Stimulated activated CD4-positive, alpha-beta T cell treated with anti-CD3 and anti-CD28 coated beads, Interleukin-4, amount 100 ng/mL, for 4 hours (primary cell): ENCODE measurements around the gene RHD.
"Not testable (repeated sequence)": the region's sequence is repeated elsewhere in the genome, so short reads cannot be mapped to it uniquely, and the experiment has no call there.

ENCODE experiments used
- DNase-seq, 2 experiments: peaks; one replicate each; pipeline ENCODE4 v3.0.0-alpha.2; 2020

RHD gene

DNA sequence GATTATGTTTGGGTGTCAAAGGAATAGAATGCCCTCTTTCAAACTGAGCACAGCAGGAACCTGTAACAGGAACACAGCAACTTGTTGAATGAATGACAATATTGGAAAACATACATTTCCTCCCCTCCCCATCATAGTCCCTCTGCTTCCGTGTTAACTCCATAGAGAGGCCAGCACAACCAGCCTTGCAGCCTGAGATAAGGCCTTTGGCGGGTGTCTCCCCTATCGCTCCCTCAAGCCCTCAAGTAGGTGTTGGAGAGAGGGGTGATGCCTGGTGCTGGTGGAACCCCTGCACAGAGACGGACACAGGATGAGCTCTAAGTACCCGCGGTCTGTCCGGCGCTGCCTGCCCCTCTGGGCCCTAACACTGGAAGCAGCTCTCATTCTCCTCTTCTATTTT is at the start of gene RHD:
RHD (plus strand) TSS at position 272 of the 400 bp plus-strand sequence; CDS start at position 311, 39 bp downstream.
- DNase-seq = not testable (repeated sequence)

- no peak for DNase-seq
These were observed 49.7 kb upstream of the RHD start for GRCh38 chr1:25222606-25223005.

GRCh38 chr1:25223471-25223870 is 48.8 kb upstream of the RHD start:
- DNase-seq = no peak

GRCh38 chr1:25232027-25232865 is 40.1 kb upstream of the RHD start, which contains the start of gene SYF2:
TSS of gene SYF2 (minus strand) at chr1:25232502. CDS start at chr1:25232467, 35 bp downstream.
- peak; percentile 82 to 84 for DNase-seq

- peak; percentile 31 to 38 for DNase-seq
These were observed 39.2 kb upstream of the RHD start for GRCh38 chr1:25232866-25233784.

DNA sequence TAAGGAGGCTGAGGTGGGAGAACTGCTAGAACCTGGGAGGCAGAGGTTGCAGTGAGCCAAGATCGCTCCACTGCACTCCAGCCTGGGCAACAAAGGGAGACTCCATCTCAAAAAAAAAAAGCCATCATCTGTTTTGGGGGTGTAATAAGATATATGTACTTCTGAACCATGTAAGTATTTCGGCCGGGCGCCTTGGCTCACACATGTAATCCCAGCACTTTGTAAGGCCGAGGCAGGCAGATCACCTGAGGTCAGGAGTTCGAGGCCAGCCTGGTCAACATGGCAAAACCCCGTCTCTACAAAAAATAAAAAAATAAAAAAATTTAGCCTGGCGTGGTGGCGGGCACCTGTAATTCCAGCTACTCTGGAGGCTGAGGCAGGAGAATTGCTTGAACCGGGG is 36.9 kb upstream of the RHD start:
- DNase-seq = not testable (repeated sequence)

DNA sequence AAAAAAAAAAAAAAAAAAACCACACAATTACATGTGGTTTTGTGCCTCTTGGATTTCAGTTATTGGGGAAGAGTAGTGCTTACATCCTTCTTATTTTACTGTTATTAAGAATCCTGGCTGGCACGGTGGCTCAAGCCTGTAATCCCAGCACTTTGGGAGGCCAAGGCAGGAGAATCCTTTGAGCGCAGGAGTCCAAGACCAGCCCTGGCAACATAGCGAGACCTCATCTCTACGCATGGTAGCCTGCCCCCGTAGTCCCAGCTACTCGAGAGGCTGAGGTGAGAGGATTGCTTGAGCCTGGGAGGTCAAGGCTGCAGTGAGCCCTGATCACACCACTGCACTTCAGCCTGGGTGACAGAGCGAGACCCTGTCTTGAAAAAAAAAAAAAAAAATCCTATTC is 36.0 kb upstream of the RHD start:
- not testable (repeated sequence) for DNase-seq

DNA sequence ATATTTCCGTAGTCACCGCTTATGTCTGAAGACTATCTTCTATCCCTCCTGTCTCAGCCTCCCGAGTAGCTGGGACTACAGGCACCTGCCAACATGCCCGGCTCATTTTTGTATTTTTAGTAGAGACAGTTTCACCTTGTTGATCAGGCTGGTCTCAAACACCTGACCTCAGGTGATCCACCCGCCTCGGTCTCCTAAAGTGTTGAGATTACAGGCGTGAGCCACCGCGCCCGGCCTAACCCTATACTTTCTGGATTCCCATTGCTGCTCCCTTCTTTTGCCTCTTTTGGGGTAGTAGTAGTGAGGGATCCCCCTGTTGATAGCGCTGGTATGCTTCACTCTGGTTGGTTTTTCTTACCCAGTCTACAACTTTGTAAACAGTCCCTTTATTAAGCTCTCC is 34.3 kb upstream of the RHD start:
- DNase-seq = no peak

- DNase-seq = peak; percentile 77 to 83
These were observed 32.4 kb upstream of the RHD start for GRCh38 chr1:25239681-25240541.

DNA sequence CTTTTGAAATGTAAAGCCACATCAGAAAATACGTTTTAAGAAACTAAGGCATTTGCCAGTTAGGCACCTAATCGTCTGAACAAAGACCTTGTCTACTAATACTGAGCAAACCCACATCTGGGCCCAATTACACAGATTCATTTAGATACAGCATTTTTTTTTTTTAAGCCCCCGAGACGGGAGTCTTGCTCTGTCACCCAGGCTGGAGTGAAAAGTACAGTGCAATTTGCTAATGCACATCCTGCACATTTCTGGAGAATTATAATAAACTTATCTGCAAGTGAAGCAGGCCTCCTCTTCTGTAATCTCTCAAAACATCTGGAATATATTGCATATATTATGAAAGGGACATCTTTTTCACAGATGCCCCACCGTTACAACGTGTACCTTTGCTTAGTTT is 28.4 kb upstream of the RHD start:
- DNase-seq = no peak

DNA sequence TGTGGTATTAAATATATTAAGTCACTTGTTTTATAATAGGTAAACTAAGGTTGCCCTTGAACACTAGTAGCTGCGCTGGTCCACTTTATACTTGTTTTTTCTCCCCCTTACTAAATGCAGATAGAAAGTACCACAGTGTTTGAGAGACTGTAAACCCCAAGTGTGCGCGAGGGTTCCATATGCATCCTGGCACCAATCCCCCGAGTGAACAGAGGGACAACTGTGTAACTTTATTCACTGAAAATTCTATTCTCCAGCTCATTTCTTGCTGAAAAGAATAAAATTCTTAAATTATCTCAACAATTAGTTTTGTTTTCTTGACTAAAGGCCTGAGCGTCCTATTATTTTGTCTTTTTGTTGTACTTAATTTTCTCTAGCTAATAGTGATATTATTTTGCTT is 26.9 kb upstream of the RHD start:
- DNase-seq = no peak

DNA sequence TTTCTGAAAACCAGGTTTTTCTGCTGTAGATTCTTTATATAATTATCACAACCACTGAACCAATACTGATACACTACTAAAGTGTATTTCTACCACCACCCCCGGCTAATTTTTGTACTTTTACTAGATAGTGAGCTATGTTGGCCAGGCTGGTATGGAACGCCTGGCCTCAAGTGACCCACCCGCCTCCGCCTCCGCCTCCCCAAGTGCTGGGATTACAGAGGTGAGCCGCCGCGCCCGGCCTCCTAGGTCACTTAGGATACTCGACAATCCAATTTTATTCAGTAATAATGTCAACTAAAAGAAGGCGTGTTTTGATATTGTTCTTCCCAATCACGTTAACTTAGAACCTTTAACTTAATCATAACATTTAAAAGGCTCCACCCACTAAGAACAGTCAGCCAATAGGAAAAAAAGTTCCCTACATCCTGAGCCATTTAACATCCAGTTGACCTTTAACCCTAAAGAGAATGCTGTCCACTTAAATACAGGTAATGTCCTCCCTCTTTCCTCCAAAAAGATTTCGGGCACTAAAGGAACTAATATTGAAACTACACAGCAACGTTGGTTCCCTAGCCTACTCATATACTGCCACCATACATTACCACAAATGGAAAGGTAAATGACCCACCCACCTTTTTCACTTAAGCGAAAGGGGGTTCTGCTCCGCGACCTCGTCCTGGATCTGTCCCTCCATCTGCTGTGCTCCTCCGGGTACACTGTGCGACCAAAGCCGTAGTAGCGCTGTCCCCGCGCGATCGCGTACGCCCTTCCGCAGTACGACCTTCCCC is 26.3 kb upstream of the RHD start:
- DNase-seq = no peak

DNA sequence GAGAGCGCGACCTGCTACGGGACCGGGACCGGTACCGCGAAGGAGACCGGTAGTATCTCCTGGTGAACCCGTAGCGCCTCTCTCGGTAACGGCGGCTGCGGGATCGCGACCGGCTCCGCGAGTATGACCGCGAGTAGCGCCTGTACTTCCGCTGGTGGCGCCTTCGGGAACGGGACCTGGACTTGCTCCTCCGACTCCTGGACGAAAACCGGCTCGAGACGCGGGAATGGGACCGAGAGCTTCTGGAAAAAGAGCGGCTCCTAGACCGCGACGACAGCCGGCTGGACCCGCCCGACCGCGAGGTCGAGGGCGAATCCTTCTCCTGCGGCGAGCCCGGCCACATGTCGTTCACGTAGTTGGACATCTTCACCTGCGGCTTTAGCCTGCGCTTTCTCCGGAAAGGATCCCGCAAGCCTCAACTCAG is 25.7 kb upstream of the RHD start:
- peak in 1 of 2 experiments; percentile 8 for DNase-seq

GRCh38 chr1:25247024-25247828 is 25.1 kb upstream of the RHD start, which contains the start of gene RSRP1:
TSS of gene RSRP1 (minus strand) at chr1:25247454. CDS start at chr1:25246963, 491 bp downstream.
- peak; percentile 100 for DNase-seq

GRCh38 chr1:25247829-25248754 is 24.2 kb upstream of the RHD start:
- DNase-seq = no peak

DNA sequence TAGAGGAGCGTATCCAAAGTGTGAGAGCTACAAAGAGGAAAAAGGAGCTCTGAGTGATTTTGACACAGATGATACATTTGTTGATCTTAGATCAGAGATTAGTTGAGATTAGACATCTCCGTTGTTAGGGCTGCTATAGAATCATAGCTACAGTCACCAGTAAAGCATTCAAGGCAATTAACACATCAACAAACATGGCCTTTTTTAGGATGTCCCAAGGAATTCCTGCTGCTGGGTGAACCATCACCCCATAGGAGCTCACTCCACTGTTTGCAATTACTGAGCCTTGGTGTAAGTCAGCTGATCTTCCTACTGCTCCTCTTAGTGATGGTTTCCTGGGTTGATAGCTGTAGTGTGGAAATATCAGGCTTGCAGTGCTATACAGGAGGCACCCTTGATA is 18.4 kb upstream of the RHD start:
- DNase-seq = no peak

GRCh38 chr1:25255706-25256577 is 16.4 kb upstream of the RHD start:
- no peak for DNase-seq

DNA sequence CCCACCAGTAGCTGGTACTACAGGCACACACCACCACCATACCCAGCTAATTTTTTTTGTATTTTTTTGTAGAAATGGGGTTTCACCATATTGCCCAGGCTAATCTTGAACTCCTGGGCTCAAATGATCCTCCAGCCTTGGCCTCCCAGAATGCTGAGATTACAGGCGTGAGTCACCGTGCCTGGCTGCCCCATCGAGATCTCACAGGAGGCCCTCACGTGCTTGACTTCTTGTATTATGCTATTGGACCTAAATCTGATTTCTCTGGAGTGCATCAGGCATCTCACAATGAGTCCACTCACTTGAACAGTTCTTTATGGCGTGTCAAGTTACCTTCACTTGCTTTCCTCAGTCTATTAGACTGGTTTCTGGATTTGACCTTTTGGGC is 15.7 kb upstream of the RHD start:
- no peak for DNase-seq

DNA sequence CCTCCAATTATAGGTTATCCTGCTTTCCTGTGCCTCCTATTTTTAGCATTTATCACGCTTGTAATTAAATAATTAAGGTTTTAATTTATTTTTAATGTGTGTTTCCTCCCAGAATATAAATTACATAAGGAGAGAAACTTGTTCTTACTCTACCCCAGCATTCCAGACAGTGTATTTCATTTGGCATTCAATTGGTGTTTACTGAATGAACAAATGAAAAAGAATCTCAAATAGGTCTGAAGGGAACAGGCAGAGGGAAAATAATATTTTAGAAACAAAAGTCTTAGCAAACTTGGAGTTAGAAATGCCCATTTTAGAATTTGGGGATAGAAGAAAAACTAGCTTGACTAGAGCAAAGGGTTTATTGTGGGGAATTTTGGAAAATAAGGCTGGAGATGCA is 15.1 kb upstream of the RHD start:
- no peak for DNase-seq
